Stimulated activated CD4-positive, alpha-beta T cell treated with anti-CD3 and anti-CD28 coated beads, Interleukin-15, amount 100 ng/mL, for 48 hours (primary cell): Measurements from ENCODE around the gene ANAPC13.

Experiments
- DNase-seq, 2 donors: peaks; one replicate each; pipeline ENCODE4 v3.0.0-alpha.2; 2020; ENCODE audit warnings: low read depth in 2 of 2

The ANAPC13 gene

GRCh38 chr3:134449951-134450350 is 35.8 kb downstream of the ANAPC13 start:
- DNase-seq: no peak

- DNase-seq: no peak
These were observed 36.5 kb downstream of the ANAPC13 start for GRCh38 chr3:134449277-134449676.

GRCh38 chr3:134448664-134449063 is 37.1 kb downstream of the ANAPC13 start:
- DNase-seq: no peak

- no peak for DNase-seq
These were observed 38.4 kb downstream of the ANAPC13 start for GRCh38 chr3:134447351-134447750.

GRCh38 chr3:134446800-134447199 is 39.0 kb downstream of the ANAPC13 start:
- DNase-seq: no peak

GRCh38 chr3:134445636-134446035 is 40.1 kb downstream of the ANAPC13 start:
- DNase-seq: no peak

- DNase-seq: no peak
These were observed 40.7 kb downstream of the ANAPC13 start for GRCh38 chr3:134445095-134445494.

GRCh38 chr3:134441821-134442220 is 44.0 kb downstream of the ANAPC13 start:
- DNase-seq: no peak

- no peak for DNase-seq
These were observed 44.5 kb downstream of the ANAPC13 start for GRCh38 chr3:134441321-134441720.

- DNase-seq: no peak
These were observed 48.5 kb downstream of the ANAPC13 start for GRCh38 chr3:134437211-134437752.

GRCh38 chr3:134432236-134432635 is 53.5 kb downstream of the ANAPC13 start:
- DNase-seq: no peak

- DNase-seq: no peak
These were observed 54.8 kb downstream of the ANAPC13 start for GRCh38 chr3:134430950-134431445.

GRCh38 chr3:134430174-134430573 is 55.6 kb downstream of the ANAPC13 start:
- DNase-seq: no peak

GRCh38 chr3:134428401-134428800 is 57.4 kb downstream of the ANAPC13 start:
- DNase-seq: no peak
